Activated gamma-delta T cell (primary cell): ENCODE results near the gene ROR1.

Source experiments
- DNase-seq: peaks from one replicate; lab custom pipeline; 2025; lab: John Stamatoyannopoulos, UW

Gene ROR1

GRCh38 chr1:63912643-63913042 lies 138.8 kb downstream of the ROR1 start:
- DNase-seq, result no peak

GRCh38 chr1:63913533-63913932 lies 139.7 kb downstream of the ROR1 start:
- DNase-seq, result no peak

- no peak for DNase-seq
Measured at GRCh38 chr1:63914241-63914640, 140.4 kb downstream of the ROR1 start.

- no peak for DNase-seq
Measured at GRCh38 chr1:63914706-63915105, 140.9 kb downstream of the ROR1 start.

GRCh38 chr1:63915121-63915520 lies 141.3 kb downstream of the ROR1 start:
- DNase-seq, result no peak

GRCh38 chr1:63916485-63917360 lies 142.9 kb downstream of the ROR1 start:
- DNase-seq, result no peak

- DNase-seq, result no peak
Measured at GRCh38 chr1:63917571-63918417, 144.0 kb downstream of the ROR1 start.

- no peak for DNase-seq
Measured at GRCh38 chr1:63918418-63918945, 144.7 kb downstream of the ROR1 start.

- no peak for DNase-seq
Measured at GRCh38 chr1:63920154-63921117, 146.6 kb downstream of the ROR1 start.

GRCh38 chr1:63921359-63921758 lies 147.5 kb downstream of the ROR1 start:
- no peak for DNase-seq

GRCh38 chr1:63921802-63922201 lies 148.0 kb downstream of the ROR1 start:
- no peak for DNase-seq

- DNase-seq, result no peak
Measured at GRCh38 chr1:63922848-63923247, 149.0 kb downstream of the ROR1 start.

GRCh38 chr1:63923302-63923701 lies 149.5 kb downstream of the ROR1 start:
- DNase-seq, result no peak

- no peak for DNase-seq
Measured at GRCh38 chr1:63924600-63924999, 150.8 kb downstream of the ROR1 start.

- no peak for DNase-seq
Measured at GRCh38 chr1:63928186-63929105, 154.6 kb downstream of the ROR1 start.

GRCh38 chr1:63929106-63929478 lies 155.3 kb downstream of the ROR1 start:
- no peak for DNase-seq

GRCh38 chr1:63931468-63931867 lies 157.7 kb downstream of the ROR1 start:
- DNase-seq, result no peak

- no peak for DNase-seq
Measured at GRCh38 chr1:63934697-63935096, 160.9 kb downstream of the ROR1 start.

GRCh38 chr1:63935143-63935542 lies 161.3 kb downstream of the ROR1 start:
- no peak for DNase-seq

- no peak for DNase-seq
Measured at GRCh38 chr1:63935553-63935952, 161.7 kb downstream of the ROR1 start.
